Peyer's patch (tissue), 4 donors: Measurements from ENCODE around the gene RUVBL2.

Experiments used
- CTCF ChIP-seq, 6 experiments: fragments of 450-650 bp in 4 of 6; fragments of 200-600 bp in 2 of 6; sonication (generic) in 1 of 6; IDR thresholded peaks; one replicate each; pipeline ENCODE4 v1.5.1; 2017 to 2019; ENCODE audit warnings: antibody characterized with exemption in 6 of 6, mild to moderate bottlenecking in 3 of 6, moderate library complexity in 1 of 6
- POLR2A ChIP-seq, 2 donors: fragments of 450-650 bp; IDR thresholded peaks; one replicate each; pipeline ENCODE4 v1.5.1; 2017; ENCODE audit warnings: antibody characterized with exemption in 2 of 2, mild to moderate bottlenecking in 2 of 2, moderate library complexity in 2 of 2

GRCh38 chr19:48945817-48946216 is 47.9 kb upstream of the RUVBL2 start:
- no peak for TF ChIP-seq CTCF (IDR thresholded peaks at IDR 0.05)
- no peak for TF ChIP-seq POLR2A (IDR thresholded peaks at IDR 0.05)
